Aorta (tissue), 5 donors: ENCODE data around the gene CDX2. TPM values are rescaled to one million over a fixed set of nuclear protein-coding genes. Genes with fewer than 3 reads are reported as not detected.

ENCODE experiments used
- ATAC-seq: fragments of 200-7000 bp; cut with Tn5 transposase; one replicate; pipeline ENCODE4 v1.9.1; 2022; ENCODE audit warnings: moderate library complexity; ENCODE audit not compliant: low FRiP score
- DNase-seq, 2 donors: peaks; one replicate each; pipeline ENCODE4 v3.0.0-alpha.2; 2020
- H3K27ac ChIP-seq, 2 donors: one replicate each; pipeline ENCODE4 v1.5.1; 2013; ENCODE audit warnings: low read length in 2 of 2, mild to moderate bottlenecking in 2 of 2, moderate library complexity in 2 of 2, control low read depth in 1 of 2, inconsistent platforms in 1 of 2, low read depth in 1 of 2
- H3K27me3 ChIP-seq, 2 donors: one replicate each; pipeline ENCODE4 v1.6.1; 2013; ENCODE audit warnings: control low read depth in 1 of 2, low read length in 1 of 2, mild to moderate bottlenecking in 1 of 2, moderate library complexity in 1 of 2; ENCODE audit not compliant: insufficient read depth in 2 of 2, control insufficient read depth in 1 of 2
- H3K36me3 ChIP-seq, 2 donors: one replicate each; pipeline ENCODE4 v1.6.1; 2013; ENCODE audit warnings: control low read depth in 1 of 2, low read length in 1 of 2, mild to moderate bottlenecking in 1 of 2; ENCODE audit not compliant: insufficient read depth in 2 of 2, control insufficient read depth in 1 of 2
- H3K4me1 ChIP-seq, 2 donors: one replicate each; pipeline ENCODE4 v1.6.1; 2013; ENCODE audit warnings: low read length in 2 of 2, control low read depth in 1 of 2, mild to moderate bottlenecking in 1 of 2, moderate library complexity in 1 of 2; ENCODE audit not compliant: insufficient read depth in 2 of 2, control insufficient read depth in 1 of 2
- H3K4me3 ChIP-seq, 2 donors: one replicate each; pipeline ENCODE4 v1.5.1; 2013; ENCODE audit warnings: low read length in 2 of 2, control low read depth in 1 of 2, mild to moderate bottlenecking in 1 of 2
- H3K9me3 ChIP-seq: one replicate; pipeline ENCODE4 v1.6.1; 2013; ENCODE audit warnings: mild to moderate bottlenecking, low read length; ENCODE audit not compliant: control insufficient read depth
- WGBS, 2 donors: extraction: QIAGEN DNeasy Blood & Tissue Kit; methylation state at CpG; one replicate each; pipeline ENCODE4 v1.1.7; 2013; 5-methylcytosine and 5-hydroxymethylcytosine counted together
- intact Hi-C, 2 donors: fragments of 100-400 bp; cut with DNase I; formaldehyde crosslinking; loops; one replicate each; pipeline versions ENCODE4 v1.14.2 to v1.15.0; 2022
- polyA plus RNA-seq, 2 donors: library from polyadenylated mRNA; stranded (reverse); fragments of 200-250 nt; gene quantifications; one replicate each; pipeline ENCODE4 v1.2.3, GENCODE V29; 2013
- total RNA-seq, 2 donors: library from RNA; stranded (reverse); fragmentation: NEBNext Ultra II Directional; extraction: Animal tissue kit (Norgen Biotek cat#: 25700); gene quantifications; one replicate each; pipeline ENCODE4 v1.2.1, GENCODE V29; 2021
- donor health status: healthy with polysubstance abuse.
- donor health status: Bipolar disorder and iron deficiency.
- donor health status: DM: no; HTN: no; CAD: no.
- donor health status: DM: no; HTN: no; CAD: no.
- donor health status: DM: yes; HTN: yes; CAD: no.

The CDX2 gene
- total and polyA plus RNA-seq, 4 donors = 27.7 TPM; not detected in 3

GRCh38 chr13:27918041-27918917, 50.8 kb downstream of the CDX2 start:
- no peak for DNase-seq
- Histone ChIP-seq H3K9me3 (no peaks in the 10 kb centered on the region), H3K36me3 (no peaks in the 10 kb centered on the region), H3K27me3 (peaks cover 0 to 4% of the 10 kb centered on the region in 2 donors), H3K4me1 (no peaks in the 10 kb centered on the region), H3K4me3 (no peak overlapping the region), H3K27ac (no peak overlapping the region)
- no peak for ATAC-seq
- 16 to 18% methylated on average over 40 to 46 of the region's 46 CpGs for WGBS, 2 donors
- intact Hi-C loops = no loop called here

- Histone ChIP-seq H3K4me1 (no peaks in the 10 kb centered on the region), H3K4me3 (no peak overlapping the region), H3K27me3 (peaks cover 0 to 2% of the 10 kb centered on the region in 2 donors), H3K36me3 (no peaks in the 10 kb centered on the region), H3K9me3 (no peaks in the 10 kb centered on the region), H3K27ac (no peak overlapping the region)
- intact Hi-C loops = no loop called here
- DNase-seq (no peak), ATAC-seq (no peak)
- 10 to 11% methylated on average over 48 of the region's 48 CpGs for WGBS, 2 donors
Observed at GRCh38 chr13:27917121-27917947, 51.8 kb downstream of the CDX2 start.

- Histone ChIP-seq H3K27me3 (peaks cover 0 to 2% of the 10 kb centered on the region in 2 donors), H3K4me1 (no peaks in the 10 kb centered on the region), H3K36me3 (no peaks in the 10 kb centered on the region), H3K4me3 (no peak overlapping the region), H3K27ac (no peak overlapping the region), H3K9me3 (no peaks in the 10 kb centered on the region)
- intact Hi-C loops = no loop called here
- 55 to 56% methylated on average over 10 of the region's 10 CpGs for WGBS, 2 donors
- ATAC-seq = no peak
- DNase-seq = no peak
Observed at GRCh38 chr13:27915301-27916207, 53.6 kb downstream of the CDX2 start.

- ATAC-seq (no peak), DNase-seq (no peak)
- H3K27me3 ChIP-seq = no peaks in the 10 kb centered on the region
- no peak overlapping the region for H3K4me3 ChIP-seq
- no peaks in the 10 kb centered on the region for H3K36me3 ChIP-seq
- intact Hi-C loops = no loop called here
- WGBS, 2 donors = 82% methylated on average over 1 of the region's 1 CpG
- no peaks in the 10 kb centered on the region for H3K9me3 ChIP-seq
- no peak overlapping the region for H3K27ac ChIP-seq
- no peaks in the 10 kb centered on the region for H3K4me1 ChIP-seq
Observed at GRCh38 chr13:27913160-27913559, 56.0 kb downstream of the CDX2 start.

GRCh38 chr13:27911521-27911920, 57.6 kb downstream of the CDX2 start:
- Histone ChIP-seq H3K9me3 (peaks cover 2% of the 10 kb centered on the region), H3K27ac (no peak overlapping the region), H3K4me1 (no peaks in the 10 kb centered on the region), H3K27me3 (peaks cover 0 to 2% of the 10 kb centered on the region in 2 donors), H3K36me3 (no peaks in the 10 kb centered on the region), H3K4me3 (no peak overlapping the region)
- ATAC-seq (no peak), DNase-seq (no peak)
- intact Hi-C loops = no loop called here
- WGBS, 2 donors = 39 to 47% methylated on average over 2 of the region's 2 CpGs

Other genes starting within 250 kb of the CDX2 start
- not detected for gene GSX1, start 176.8 kb downstream of the CDX2 start, total RNA-seq
- not detected for gene GSX1, start 176.8 kb downstream of the CDX2 start, polyA plus RNA-seq
- gene PDX1, start 49.3 kb downstream of the CDX2 start, total RNA-seq = not detected
- gene PDX1, start 49.3 kb downstream of the CDX2 start, polyA plus RNA-seq = 1 to 10 TPM in 1 of 2 donors, not detected in 1; 5.3 TPM
- not detected for gene URAD, start 19.4 kb upstream of the CDX2 start, total RNA-seq
- gene URAD, start 19.4 kb upstream of the CDX2 start, polyA plus RNA-seq = not detected
- under 1 TPM; 0.30 to 0.52 TPM for gene FLT3, start 131.3 kb upstream of the CDX2 start, total RNA-seq
- under 1 TPM; 0.13 to 0.50 TPM for gene FLT3, start 131.3 kb upstream of the CDX2 start, polyA plus RNA-seq
- 10 to 100 TPM; 36.4 to 49.2 TPM for gene PAN3, start 169.2 kb upstream of the CDX2 start, total RNA-seq
- gene PAN3, start 169.2 kb upstream of the CDX2 start, polyA plus RNA-seq = 10 to 100 TPM in 1 of 2 donors, 1 to 10 TPM in 1; 4.0 to 16.6 TPM